HL-60 (cell line): ENCODE data around the gene DUSP5.

ENCODE experiments used
- DNase-seq, 2 experiments: peaks; one replicate each; pipeline ENCODE4 v3.0.0-alpha.2; 2010 to 2020; ENCODE audit warnings: low read depth in 1 of 2, low spot score in 1 of 2
- H3K27ac ChIP-seq: fragments of 250-450 bp; sonication (Bioruptor Pico); replicated peaks from 2 replicates; pipeline ENCODE4 v1.5.1; 2020; ENCODE audit warnings: mild to moderate bottlenecking, moderate library complexity
- H3K27me3 ChIP-seq: fragments of 250-450 bp; sonication (Bioruptor Pico); 2 replicates; pipeline ENCODE4 v1.5.1; 2021; ENCODE audit warnings: mild to moderate bottlenecking, moderate library complexity; ENCODE audit not compliant: insufficient read depth, poor library complexity, severe bottlenecking
- H3K4me3 ChIP-seq: replicated peaks from 2 replicates; pipeline ENCODE4 v1.5.1; 2011; ENCODE audit warnings: mild to moderate bottlenecking, control low read depth, low read length; ENCODE audit not compliant: insufficient read depth
- GABPA ChIP-seq: IDR thresholded peaks from 2 replicates; pipeline ENCODE4 v1.6.1; 2012; ENCODE audit warnings: low read depth
- POLR2AphosphoS5 ChIP-seq: IDR thresholded peaks from 2 replicates; pipeline ENCODE4 v1.6.1; 2012; ENCODE audit warnings: low read depth
- SPI1 ChIP-seq: IDR thresholded peaks from 2 replicates; pipeline ENCODE4 v1.6.1; 2012; ENCODE audit warnings: low read depth, mild to moderate bottlenecking, borderline replicate concordance
- TF ChIP-seq, protein P1 (sequence below): IDR thresholded peaks from 2 replicates; pipeline ENCODE4 v1.6.1; 2012; ENCODE audit warnings: low read depth; ENCODE audit not compliant: insufficient replicate concordance
- TF ChIP-seq, protein P2 (sequence below): IDR thresholded peaks from one replicate; pipeline ENCODE4 v1.5.1; 2011; ENCODE audit warnings: low read length, control low read depth, inconsistent platforms; ENCODE audit not compliant: insufficient read depth

Gene DUSP5

DNA sequence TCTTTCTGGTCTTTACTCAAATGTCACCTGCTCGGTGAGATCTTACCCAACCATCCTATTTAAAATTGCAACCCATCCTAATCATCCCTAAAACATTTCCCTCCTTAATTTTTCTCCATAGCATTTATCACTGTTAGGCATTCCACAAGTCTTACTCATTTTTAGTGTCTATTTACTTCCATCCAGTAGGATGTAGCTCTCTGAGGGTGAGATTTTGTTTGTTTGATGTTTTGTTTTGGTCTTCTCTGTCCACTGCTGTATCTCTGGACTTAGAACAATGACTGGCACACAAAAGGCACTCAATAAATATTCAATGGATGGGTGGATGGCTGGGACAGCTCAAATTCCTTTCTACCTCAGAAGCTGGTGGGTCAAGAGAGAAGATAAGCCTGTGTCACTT lies 15.8 kb upstream of the DUSP5 start:
- Histone ChIP-seq H3K27ac (no peak overlapping the region), H3K27me3 (no peaks in the 10 kb centered on the region), H3K4me3 (no peak overlapping the region)
- TF ChIP-seq, protein P1, sequence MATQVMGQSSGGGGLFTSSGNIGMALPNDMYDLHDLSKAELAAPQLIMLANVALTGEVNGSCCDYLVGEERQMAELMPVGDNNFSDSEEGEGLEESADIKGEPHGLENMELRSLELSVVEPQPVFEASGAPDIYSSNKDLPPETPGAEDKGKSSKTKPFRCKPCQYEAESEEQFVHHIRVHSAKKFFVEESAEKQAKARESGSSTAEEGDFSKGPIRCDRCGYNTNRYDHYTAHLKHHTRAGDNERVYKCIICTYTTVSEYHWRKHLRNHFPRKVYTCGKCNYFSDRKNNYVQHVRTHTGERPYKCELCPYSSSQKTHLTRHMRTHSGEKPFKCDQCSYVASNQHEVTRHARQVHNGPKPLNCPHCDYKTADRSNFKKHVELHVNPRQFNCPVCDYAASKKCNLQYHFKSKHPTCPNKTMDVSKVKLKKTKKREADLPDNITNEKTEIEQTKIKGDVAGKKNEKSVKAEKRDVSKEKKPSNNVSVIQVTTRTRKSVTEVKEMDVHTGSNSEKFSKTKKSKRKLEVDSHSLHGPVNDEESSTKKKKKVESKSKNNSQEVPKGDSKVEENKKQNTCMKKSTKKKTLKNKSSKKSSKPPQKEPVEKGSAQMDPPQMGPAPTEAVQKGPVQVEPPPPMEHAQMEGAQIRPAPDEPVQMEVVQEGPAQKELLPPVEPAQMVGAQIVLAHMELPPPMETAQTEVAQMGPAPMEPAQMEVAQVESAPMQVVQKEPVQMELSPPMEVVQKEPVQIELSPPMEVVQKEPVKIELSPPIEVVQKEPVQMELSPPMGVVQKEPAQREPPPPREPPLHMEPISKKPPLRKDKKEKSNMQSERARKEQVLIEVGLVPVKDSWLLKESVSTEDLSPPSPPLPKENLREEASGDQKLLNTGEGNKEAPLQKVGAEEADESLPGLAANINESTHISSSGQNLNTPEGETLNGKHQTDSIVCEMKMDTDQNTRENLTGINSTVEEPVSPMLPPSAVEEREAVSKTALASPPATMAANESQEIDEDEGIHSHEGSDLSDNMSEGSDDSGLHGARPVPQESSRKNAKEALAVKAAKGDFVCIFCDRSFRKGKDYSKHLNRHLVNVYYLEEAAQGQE, result no peak
- TF ChIP-seq GABPA (no peak), SPI1 (no peak)
- DNase-seq, result no peak

DNA sequence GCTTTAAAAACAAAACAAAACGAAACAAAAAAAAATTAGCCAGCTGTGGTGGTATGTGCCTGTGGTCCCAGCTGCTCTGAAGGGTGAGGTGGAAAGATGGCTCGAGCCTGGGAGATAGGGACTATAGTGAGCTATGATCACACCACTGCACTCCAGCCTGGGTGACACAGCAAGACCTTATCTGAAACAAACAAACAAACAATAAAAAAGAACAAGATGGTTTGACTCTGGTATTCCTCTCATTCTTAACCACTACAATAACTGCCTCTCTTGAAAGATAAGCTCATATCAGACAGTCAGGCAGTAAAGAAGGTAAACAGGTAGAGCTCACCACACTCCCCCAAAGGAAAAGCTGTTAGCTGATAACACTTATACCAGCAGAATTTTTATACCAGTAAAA lies 14.1 kb upstream of the DUSP5 start:
- H3K27ac ChIP-seq, result no peak overlapping the region
- H3K4me3 ChIP-seq, result no peak overlapping the region
- TF ChIP-seq, protein P1, result no peak
- TF ChIP-seq SPI1, result no peak
- TF ChIP-seq POLR2AphosphoS5, result no peak
- no peak for TF ChIP-seq GABPA
- TF ChIP-seq, protein P2, sequence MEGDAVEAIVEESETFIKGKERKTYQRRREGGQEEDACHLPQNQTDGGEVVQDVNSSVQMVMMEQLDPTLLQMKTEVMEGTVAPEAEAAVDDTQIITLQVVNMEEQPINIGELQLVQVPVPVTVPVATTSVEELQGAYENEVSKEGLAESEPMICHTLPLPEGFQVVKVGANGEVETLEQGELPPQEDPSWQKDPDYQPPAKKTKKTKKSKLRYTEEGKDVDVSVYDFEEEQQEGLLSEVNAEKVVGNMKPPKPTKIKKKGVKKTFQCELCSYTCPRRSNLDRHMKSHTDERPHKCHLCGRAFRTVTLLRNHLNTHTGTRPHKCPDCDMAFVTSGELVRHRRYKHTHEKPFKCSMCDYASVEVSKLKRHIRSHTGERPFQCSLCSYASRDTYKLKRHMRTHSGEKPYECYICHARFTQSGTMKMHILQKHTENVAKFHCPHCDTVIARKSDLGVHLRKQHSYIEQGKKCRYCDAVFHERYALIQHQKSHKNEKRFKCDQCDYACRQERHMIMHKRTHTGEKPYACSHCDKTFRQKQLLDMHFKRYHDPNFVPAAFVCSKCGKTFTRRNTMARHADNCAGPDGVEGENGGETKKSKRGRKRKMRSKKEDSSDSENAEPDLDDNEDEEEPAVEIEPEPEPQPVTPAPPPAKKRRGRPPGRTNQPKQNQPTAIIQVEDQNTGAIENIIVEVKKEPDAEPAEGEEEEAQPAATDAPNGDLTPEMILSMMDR, result no peak
- no peak for DNase-seq
- no peaks in the 10 kb centered on the region for H3K27me3 ChIP-seq

DNA sequence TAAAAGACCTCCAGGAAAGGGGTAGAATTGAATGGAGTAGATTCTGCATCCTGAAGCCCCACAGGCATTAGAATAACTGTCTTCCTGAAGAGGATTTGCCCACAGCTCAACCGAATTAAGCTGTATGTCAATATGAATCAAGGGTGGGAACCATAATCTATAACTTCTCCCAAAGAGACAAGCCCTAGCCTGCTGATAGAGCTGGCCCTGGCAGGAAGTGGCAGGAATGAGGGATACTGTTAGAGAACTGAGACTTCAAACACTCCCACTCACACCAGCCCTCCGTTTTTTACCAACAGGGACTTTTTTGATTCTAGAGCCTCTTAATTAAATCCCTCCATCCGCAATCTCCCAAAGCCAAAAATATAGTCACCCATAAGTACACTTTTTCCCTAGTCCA lies 12.2 kb upstream of the DUSP5 start:
- TF ChIP-seq GABPA (no peak), POLR2AphosphoS5 (no peak), SPI1 (no peak)
- TF ChIP-seq, protein P1, result no peak
- TF ChIP-seq, protein P2, result no peak
- Histone ChIP-seq H3K4me3 (no peak overlapping the region), H3K27ac (no peak overlapping the region), H3K27me3 (no peaks in the 10 kb centered on the region)
- no peak for DNase-seq
